Measurements from ENCODE around the gene NUDT12. TPM values are rescaled to one million over a fixed set of nuclear protein-coding genes. Genes with fewer than 3 reads are reported as not detected.

NUDT12 gene
- total RNA-seq, 2 experiments from 2014 or later = 0.06 TPM; not detected in 1

DNA sequence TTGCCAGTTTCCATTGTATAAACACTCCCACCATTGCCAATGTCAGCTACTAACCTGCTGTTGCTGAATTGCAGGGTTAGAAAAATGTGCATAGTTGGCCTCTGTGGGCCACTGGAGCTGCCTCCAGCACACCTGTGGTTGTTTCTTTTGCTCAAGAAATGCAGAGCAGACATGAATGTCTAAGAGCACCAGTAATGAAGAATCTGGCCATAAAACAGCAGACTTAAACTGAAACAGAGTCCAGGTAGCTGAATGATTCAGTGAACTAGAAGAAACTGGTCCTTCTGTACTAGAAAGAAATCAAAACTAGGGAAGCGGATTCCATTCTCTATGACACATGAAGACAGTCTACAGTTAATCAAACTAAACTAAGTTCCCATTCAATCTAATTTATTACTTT is 48.2 kb downstream of the NUDT12 start:
- no peak for DNase-seq (ENCODE audit: low spot score)
- Histone ChIP-seq H3K79me2 (ENCODE audit: insufficient read depth, low read depth, low read length) (no peaks in the 10 kb centered on the region), H4K20me1 (ENCODE audit: insufficient read depth, low read length) (no peaks in the 10 kb centered on the region), H3K4me2 (ENCODE audit: low read length) (no peak overlapping the region), H3K36me3 (ENCODE audit: insufficient read depth, low read length) (no peaks in the 10 kb centered on the region), H2AFZ (ENCODE audit: low read length) (no peak overlapping the region), H3K27ac (ENCODE audit: low read depth, low read length, poor library complexity, severe bottlenecking) (no peak overlapping the region), H3K9me2 (ENCODE audit: insufficient read depth, low read length) (no peaks in the 10 kb centered on the region), H3K4me3 (ENCODE audit: low read depth, low read length, poor library complexity, severe bottlenecking) (no peak overlapping the region), H3K9me3 (ENCODE audit: low read length) (no peaks in the 10 kb centered on the region), H3K4me1 (ENCODE audit: insufficient read depth, low read length, poor library complexity, severe bottlenecking) (no peaks in the 10 kb centered on the region)
- POLR2A ChIA-PET = no interaction called here
- intact Hi-C loops (cut with micrococcal nuclease; ENCODE audit: unreplicated experiment) = no loop called here
- no peak for TF ChIP-seq EZH2phosphoT487 (IDR thresholded peaks at IDR 0.05; ENCODE audit: borderline replicate concordance, low read depth, low read length)
- TF ChIP-seq, protein P1, sequence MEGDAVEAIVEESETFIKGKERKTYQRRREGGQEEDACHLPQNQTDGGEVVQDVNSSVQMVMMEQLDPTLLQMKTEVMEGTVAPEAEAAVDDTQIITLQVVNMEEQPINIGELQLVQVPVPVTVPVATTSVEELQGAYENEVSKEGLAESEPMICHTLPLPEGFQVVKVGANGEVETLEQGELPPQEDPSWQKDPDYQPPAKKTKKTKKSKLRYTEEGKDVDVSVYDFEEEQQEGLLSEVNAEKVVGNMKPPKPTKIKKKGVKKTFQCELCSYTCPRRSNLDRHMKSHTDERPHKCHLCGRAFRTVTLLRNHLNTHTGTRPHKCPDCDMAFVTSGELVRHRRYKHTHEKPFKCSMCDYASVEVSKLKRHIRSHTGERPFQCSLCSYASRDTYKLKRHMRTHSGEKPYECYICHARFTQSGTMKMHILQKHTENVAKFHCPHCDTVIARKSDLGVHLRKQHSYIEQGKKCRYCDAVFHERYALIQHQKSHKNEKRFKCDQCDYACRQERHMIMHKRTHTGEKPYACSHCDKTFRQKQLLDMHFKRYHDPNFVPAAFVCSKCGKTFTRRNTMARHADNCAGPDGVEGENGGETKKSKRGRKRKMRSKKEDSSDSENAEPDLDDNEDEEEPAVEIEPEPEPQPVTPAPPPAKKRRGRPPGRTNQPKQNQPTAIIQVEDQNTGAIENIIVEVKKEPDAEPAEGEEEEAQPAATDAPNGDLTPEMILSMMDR (conservative IDR thresholded peaks at IDR 0.05; ENCODE audit: low read length) = no peak
- CTCF ChIA-PET (ENCODE audit: unreplicated experiment) = no interaction called here
- BruUV-seq (replicated peaks) = no TSS peak

DNA sequence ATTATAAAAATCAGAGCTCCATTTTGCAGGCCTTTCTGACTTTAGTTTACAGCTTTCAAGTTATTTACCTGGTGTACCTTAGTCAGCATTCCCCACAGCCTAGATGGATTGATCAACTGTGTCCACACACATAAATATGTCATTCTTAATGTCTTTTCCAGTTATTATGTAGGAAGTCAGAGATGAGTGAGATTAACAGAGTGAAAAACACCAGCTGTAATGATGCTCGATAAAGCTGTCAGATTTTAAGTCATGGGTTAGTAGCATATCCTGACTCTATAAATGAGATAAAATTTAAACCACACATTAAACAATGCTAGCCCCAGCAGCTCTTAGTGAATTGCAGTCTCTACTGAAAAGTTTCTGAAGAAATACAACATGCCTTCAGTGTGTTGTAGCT is 48.9 kb downstream of the NUDT12 start:
- Histone ChIP-seq H3K9me3 (ENCODE audit: low read length) (no peaks in the 10 kb centered on the region), H2AFZ (ENCODE audit: low read length) (no peak overlapping the region), H3K4me2 (ENCODE audit: low read length) (no peak overlapping the region), H3K4me1 (ENCODE audit: insufficient read depth, low read length, poor library complexity, severe bottlenecking) (no peaks in the 10 kb centered on the region), H4K20me1 (ENCODE audit: insufficient read depth, low read length) (no peaks in the 10 kb centered on the region), H3K9me2 (ENCODE audit: insufficient read depth, low read length) (no peaks in the 10 kb centered on the region), H3K27ac (ENCODE audit: low read depth, low read length, poor library complexity, severe bottlenecking) (no peak overlapping the region), H3K36me3 (ENCODE audit: insufficient read depth, low read length) (no peaks in the 10 kb centered on the region), H3K79me2 (ENCODE audit: insufficient read depth, low read depth, low read length) (no peaks in the 10 kb centered on the region), H3K4me3 (ENCODE audit: low read depth, low read length, poor library complexity, severe bottlenecking) (no peak overlapping the region)
- BruUV-seq (replicated peaks) = no TSS peak
- DNase-seq (ENCODE audit: low spot score) = no peak
- ChIA-PET CTCF (ENCODE audit: unreplicated experiment) (no interaction called here), POLR2A (no interaction called here)
- TF ChIP-seq, protein P1 (conservative IDR thresholded peaks at IDR 0.05; ENCODE audit: low read length) = no peak
- TF ChIP-seq EZH2phosphoT487 (IDR thresholded peaks at IDR 0.05; ENCODE audit: borderline replicate concordance, low read depth, low read length) = no peak
- intact Hi-C loops (cut with micrococcal nuclease; ENCODE audit: unreplicated experiment) = no loop called here

DNA sequence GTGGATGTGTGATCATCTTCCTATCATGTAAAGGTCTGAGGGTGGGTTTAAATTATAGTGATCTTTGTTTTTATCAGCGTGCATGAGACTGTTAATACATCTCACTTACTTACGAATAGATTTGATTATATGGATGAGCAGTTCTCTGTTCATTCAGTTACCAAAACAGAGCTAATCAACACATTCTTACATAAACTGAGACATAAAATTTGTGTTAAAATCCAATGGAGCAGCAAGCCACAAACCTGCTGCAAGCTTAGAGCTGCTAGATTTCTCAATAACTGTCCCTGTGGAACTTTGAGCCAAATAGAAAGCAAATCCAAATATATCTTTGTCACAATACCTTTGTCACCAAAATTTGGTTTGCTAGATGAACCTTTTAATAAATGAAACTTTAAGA is 50.1 kb downstream of the NUDT12 start:
- H3K4me1 ChIP-seq (ENCODE audit: insufficient read depth, low read length, poor library complexity, severe bottlenecking) = no peaks in the 10 kb centered on the region
- no TSS peak for BruUV-seq (replicated peaks)
- H3K9me3 ChIP-seq (ENCODE audit: low read length) = no peaks in the 10 kb centered on the region
- DNase-seq (ENCODE audit: low spot score) = no peak
- H3K79me2 ChIP-seq (ENCODE audit: insufficient read depth, low read depth, low read length) = no peaks in the 10 kb centered on the region
- ChIA-PET POLR2A (interaction anchor here (0.6 to 1.5 kb wide), 4 partner anchors 10 to 26 kb away, joined by 3 to 4 read pairs (median 3); no protein-coding TSS in a partner anchor), CTCF (ENCODE audit: unreplicated experiment) (no interaction called here)
- H4K20me1 ChIP-seq (ENCODE audit: insufficient read depth, low read length) = no peaks in the 10 kb centered on the region
- TF ChIP-seq, protein P1 (conservative IDR thresholded peaks at IDR 0.05; ENCODE audit: low read length) = no peak
- TF ChIP-seq EZH2phosphoT487 (IDR thresholded peaks at IDR 0.05; ENCODE audit: borderline replicate concordance, low read depth, low read length) = no peak
- no peak overlapping the region for H3K4me3 ChIP-seq (ENCODE audit: low read depth, low read length, poor library complexity, severe bottlenecking)
- no peaks in the 10 kb centered on the region for H3K36me3 ChIP-seq (ENCODE audit: insufficient read depth, low read length)
- intact Hi-C loops (cut with micrococcal nuclease; ENCODE audit: unreplicated experiment) = no loop called here
- H3K27ac ChIP-seq (ENCODE audit: low read depth, low read length, poor library complexity, severe bottlenecking) = no peak overlapping the region
- no peak overlapping the region for H2AFZ ChIP-seq (ENCODE audit: low read length)
- H3K4me2 ChIP-seq (ENCODE audit: low read length) = no peak overlapping the region
- no peaks in the 10 kb centered on the region for H3K9me2 ChIP-seq (ENCODE audit: insufficient read depth, low read length)
